OCI-LY1 (cell line): ENCODE results near the gene NOM1.
"Not testable (repeated sequence)": the region's sequence is repeated elsewhere in the genome, so short reads cannot be mapped to it uniquely, and the experiment has no call there.

Experiments used
- H2AFZ ChIP-seq: fragments of 200-600 bp; sonication (generic), shearing (Covaris generic); 2 replicates; pipeline ENCODE4 v1.6.0; 2014; ENCODE audit warnings: antibody characterized with exemption, mild to moderate bottlenecking, low read length
- H3F3A ChIP-seq: fragments of 200-600 bp; sonication (generic), shearing (Covaris generic); 2 replicates; pipeline ENCODE4 v1.6.0; 2014; ENCODE audit warnings: mild to moderate bottlenecking, antibody characterized with exemption, low read length, moderate library complexity; ENCODE audit not compliant: insufficient read depth
- H3K27ac ChIP-seq: fragments of 200-600 bp; sonication (generic); 2 replicates; pipeline ENCODE4 v1.5.1; 2014; ENCODE audit warnings: low read length, mixed run types, mild to moderate bottlenecking, low read depth; ENCODE audit not compliant: poor library complexity, severe bottlenecking
- H3K27me3 ChIP-seq: fragments of 200-600 bp; sonication (generic); 2 replicates; pipeline ENCODE4 v1.6.0; 2014; ENCODE audit warnings: antibody characterized with exemption, mild to moderate bottlenecking, low read length, moderate library complexity; ENCODE audit not compliant: insufficient read depth
- H3K36me3 ChIP-seq: fragments of 200-600 bp; sonication (generic); 2 replicates; pipeline ENCODE4 v1.6.1; 2014; ENCODE audit warnings: mild to moderate bottlenecking, antibody characterized with exemption, low read length, moderate library complexity, mixed read lengths; ENCODE audit not compliant: insufficient read depth
- H3K4me1 ChIP-seq: fragments of 200-600 bp; sonication (generic); 2 replicates; pipeline ENCODE4 v1.5.1; 2014; ENCODE audit warnings: mild to moderate bottlenecking, low read length, moderate library complexity; ENCODE audit not compliant: insufficient read depth, severe bottlenecking
- H3K4me2 ChIP-seq: fragments of 200-600 bp; sonication (generic), shearing (Covaris generic); 2 replicates; pipeline ENCODE4 v1.6.1; 2014; ENCODE audit warnings: low read length
- H3K4me3 ChIP-seq: fragments of 200-600 bp; sonication (generic); 2 replicates; pipeline ENCODE4 v1.5.1; 2014; ENCODE audit warnings: low read length, low read depth, mild to moderate bottlenecking, mixed read lengths; ENCODE audit not compliant: poor library complexity, severe bottlenecking
- H3K79me2 ChIP-seq: fragments of 200-600 bp; shearing (Covaris generic); 2 replicates; pipeline ENCODE4 v1.6.1; 2016; ENCODE audit warnings: mixed run types, low read length, mixed read lengths; ENCODE audit not compliant: insufficient read depth
- H3K9ac ChIP-seq: fragments of 200-600 bp; sonication (generic), shearing (Covaris generic); 2 replicates; pipeline ENCODE4 v1.6.1; 2014; ENCODE audit warnings: mild to moderate bottlenecking, low read length, mixed read lengths
- H3K9me2 ChIP-seq: fragments of 200-600 bp; sonication (generic), shearing (Covaris generic); 2 replicates; pipeline ENCODE4 v1.6.1; 2014; ENCODE audit warnings: low read depth, mild to moderate bottlenecking, low read length, mixed read lengths
- H3K9me3 ChIP-seq: fragments of 200-600 bp; shearing (Covaris generic); 2 replicates; pipeline ENCODE4 v1.6.1; 2014; ENCODE audit warnings: low read length, mixed read lengths
- H4K20me1 ChIP-seq: fragments of 200-600 bp; sonication (generic), shearing (Covaris generic); 2 replicates; pipeline ENCODE4 v1.6.0; 2016; ENCODE audit warnings: mild to moderate bottlenecking, low read length; ENCODE audit not compliant: insufficient read depth
- EZH2 ChIP-seq: fragments of 200-600 bp; sonication (generic), shearing (Covaris generic); IDR thresholded peaks from 2 replicates; pipeline ENCODE4 v1.8.0; 2017; ENCODE audit warnings: borderline replicate concordance, mixed run types, mild to moderate bottlenecking, antibody characterized with exemption, low read length, moderate library complexity, mixed read lengths
- TF ChIP-seq, protein P1 (sequence below): fragments of 200-600 bp; sonication (generic), shearing (Covaris generic); IDR thresholded peaks from 2 replicates; pipeline ENCODE4 v1.5.1; 2017; ENCODE audit warnings: mild to moderate bottlenecking, antibody characterized with exemption, low read length, moderate library complexity, mixed read lengths

The NOM1 gene

DNA sequence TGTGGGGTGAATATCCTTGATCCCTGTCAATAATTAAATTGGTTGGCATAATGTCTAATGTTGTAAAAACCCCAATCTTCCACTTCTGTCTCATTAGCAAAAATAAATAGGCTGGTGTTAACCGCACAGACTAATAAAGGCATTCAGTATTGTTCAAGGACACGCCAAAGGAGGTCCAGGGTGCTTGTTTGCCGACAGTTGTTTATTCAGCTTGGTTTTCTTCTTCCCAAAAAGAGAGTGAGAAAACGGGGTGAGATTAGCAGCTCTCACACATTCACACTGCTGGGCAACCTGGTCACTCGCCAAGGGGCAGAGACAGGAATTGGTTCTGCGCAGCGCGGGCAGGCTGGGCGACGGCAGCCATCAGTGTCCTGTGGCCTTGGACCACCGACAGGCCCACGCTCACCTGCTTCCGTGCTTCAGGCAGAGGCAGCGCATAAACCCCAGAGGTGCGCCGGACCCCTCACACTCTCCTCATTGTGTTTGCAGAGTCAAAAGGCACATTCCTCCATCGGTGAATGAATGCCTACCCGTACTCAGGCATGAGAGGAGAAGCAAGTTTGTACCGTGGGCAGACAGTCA is 30.3 kb upstream of the NOM1 start:
- Histone ChIP-seq H2AFZ (no peak overlapping the region), H3K9me3 (no peaks in the 10 kb centered on the region), H3K27me3 (peaks cover 5% of the 10 kb centered on the region; the same call in 1 of the 2 replicates), H3K9ac (no peak overlapping the region), H3K9me2 (no peaks in the 10 kb centered on the region), H3K4me3 (no peak overlapping the region), H3F3A (no peaks in the 10 kb centered on the region), H4K20me1 (no peaks in the 10 kb centered on the region), H3K4me2 (no peak overlapping the region), H3K4me1 (peaks cover 10% of the 10 kb centered on the region), H3K79me2 (no peaks in the 10 kb centered on the region), H3K27ac (no peak overlapping the region), H3K36me3 (no peaks in the 10 kb centered on the region)
- no peak for TF ChIP-seq EZH2
- TF ChIP-seq, protein P1, sequence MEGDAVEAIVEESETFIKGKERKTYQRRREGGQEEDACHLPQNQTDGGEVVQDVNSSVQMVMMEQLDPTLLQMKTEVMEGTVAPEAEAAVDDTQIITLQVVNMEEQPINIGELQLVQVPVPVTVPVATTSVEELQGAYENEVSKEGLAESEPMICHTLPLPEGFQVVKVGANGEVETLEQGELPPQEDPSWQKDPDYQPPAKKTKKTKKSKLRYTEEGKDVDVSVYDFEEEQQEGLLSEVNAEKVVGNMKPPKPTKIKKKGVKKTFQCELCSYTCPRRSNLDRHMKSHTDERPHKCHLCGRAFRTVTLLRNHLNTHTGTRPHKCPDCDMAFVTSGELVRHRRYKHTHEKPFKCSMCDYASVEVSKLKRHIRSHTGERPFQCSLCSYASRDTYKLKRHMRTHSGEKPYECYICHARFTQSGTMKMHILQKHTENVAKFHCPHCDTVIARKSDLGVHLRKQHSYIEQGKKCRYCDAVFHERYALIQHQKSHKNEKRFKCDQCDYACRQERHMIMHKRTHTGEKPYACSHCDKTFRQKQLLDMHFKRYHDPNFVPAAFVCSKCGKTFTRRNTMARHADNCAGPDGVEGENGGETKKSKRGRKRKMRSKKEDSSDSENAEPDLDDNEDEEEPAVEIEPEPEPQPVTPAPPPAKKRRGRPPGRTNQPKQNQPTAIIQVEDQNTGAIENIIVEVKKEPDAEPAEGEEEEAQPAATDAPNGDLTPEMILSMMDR, result no peak

DNA sequence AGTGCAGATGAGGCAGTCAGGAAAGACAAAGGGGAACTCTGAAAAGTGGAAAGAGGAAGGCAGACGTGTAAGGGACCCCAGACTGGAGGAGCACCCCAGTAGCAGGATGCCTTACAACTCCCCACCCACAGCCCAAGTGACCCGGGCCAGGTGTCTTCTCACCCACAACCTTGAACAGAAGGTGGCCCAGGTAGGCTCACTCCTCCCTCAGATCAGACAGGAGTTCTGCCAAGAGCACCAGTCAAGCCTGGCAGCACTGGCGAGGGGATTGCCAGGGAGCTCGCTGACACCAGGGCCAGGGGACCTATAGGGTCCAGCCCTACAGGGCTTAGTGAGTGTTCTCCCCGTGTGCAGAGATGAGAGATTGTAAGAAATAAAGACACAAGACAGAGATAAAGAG is 29.4 kb upstream of the NOM1 start:
- no peaks in the 10 kb centered on the region for H3F3A ChIP-seq
- H3K4me2 ChIP-seq, result no peak overlapping the region
- H3K79me2 ChIP-seq, result no peaks in the 10 kb centered on the region
- no peaks in the 10 kb centered on the region for H3K9me3 ChIP-seq
- H3K27ac ChIP-seq, result no peak overlapping the region
- TF ChIP-seq EZH2, result no peak
- TF ChIP-seq, protein P1, result no peak
- H3K27me3 ChIP-seq, result peaks cover 5% of the 10 kb centered on the region; the same call in 1 of the 2 replicates
- H3K4me3 ChIP-seq, result no peak overlapping the region
- H2AFZ ChIP-seq, result no peak overlapping the region
- no peaks in the 10 kb centered on the region for H4K20me1 ChIP-seq
- H3K4me1 ChIP-seq, result peaks cover 10% of the 10 kb centered on the region
- H3K36me3 ChIP-seq, result no peaks in the 10 kb centered on the region
- no peaks in the 10 kb centered on the region for H3K9me2 ChIP-seq
- no peak overlapping the region for H3K9ac ChIP-seq

DNA sequence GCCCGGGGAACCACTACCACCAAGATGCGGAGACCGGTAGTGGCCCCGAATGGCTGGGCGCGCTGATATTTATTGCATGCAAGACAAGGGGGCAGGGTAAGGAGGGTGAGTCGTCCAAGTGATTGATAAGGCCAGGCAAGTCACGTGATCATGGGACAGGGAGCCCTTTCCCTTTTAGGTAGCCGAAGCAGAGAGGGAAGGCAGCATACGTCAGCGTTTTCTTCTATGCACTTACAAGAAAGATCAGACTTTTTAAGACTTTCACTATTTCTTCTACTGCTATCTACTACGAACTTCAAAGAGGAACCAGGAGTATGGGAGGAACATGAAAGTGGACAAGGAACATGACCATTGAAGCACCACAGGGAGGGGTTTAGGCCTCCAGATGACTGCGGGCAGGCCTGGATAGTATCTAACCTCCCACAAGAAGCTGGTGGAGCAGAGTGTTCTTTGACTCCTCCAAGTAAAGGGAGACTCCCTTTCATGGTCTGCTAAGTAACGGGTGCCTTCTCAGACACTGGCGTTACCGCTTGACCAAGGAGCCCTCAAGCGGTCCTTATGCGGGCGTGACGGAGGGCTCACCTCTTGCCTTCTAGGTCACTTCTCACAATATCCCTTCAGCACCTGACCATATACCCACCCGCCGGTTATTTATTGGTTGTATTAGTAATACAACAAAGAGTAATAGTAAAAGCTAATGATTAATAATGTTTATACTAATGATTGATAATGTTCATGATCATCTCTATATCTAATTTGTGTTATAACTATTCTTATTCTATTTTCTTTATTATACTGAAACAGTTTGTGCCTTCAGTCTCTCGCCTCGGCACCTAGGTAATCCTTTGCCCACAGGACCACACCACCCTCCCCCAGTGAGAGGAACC is 28.8 kb upstream of the NOM1 start:
- not testable (repeated sequence) for H3K79me2 ChIP-seq, H2AFZ ChIP-seq, H3F3A ChIP-seq, H3K4me2 ChIP-seq, H3K27me3 ChIP-seq, H3K9me3 ChIP-seq, H3K36me3 ChIP-seq, H3K27ac ChIP-seq, H3K9ac ChIP-seq, H3K9me2 ChIP-seq, H3K4me3 ChIP-seq, H4K20me1 ChIP-seq
- peaks cover 10% of the 10 kb centered on the region for H3K4me1 ChIP-seq

DNA sequence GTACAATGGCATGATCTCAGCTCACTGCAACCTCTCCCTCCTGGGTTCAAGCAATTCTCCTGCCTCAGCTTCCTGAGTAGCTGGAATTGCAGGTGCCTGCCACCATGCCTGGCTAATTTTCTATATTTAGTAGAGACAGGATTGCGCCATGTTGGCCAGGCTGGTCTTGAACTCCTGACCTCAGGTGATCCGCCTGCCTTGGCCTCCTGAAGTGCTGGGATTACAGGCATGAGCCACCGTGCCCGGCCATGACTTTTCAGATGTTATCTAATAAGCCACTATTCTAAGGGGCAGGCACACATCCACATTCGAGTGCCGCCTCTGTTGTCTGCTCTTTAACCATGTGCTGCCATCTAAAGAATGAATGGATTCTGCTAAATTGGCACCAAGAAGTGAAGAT is 27.2 kb upstream of the NOM1 start:
- not testable (repeated sequence) for H3K79me2 ChIP-seq, H3K27ac ChIP-seq, H4K20me1 ChIP-seq, H2AFZ ChIP-seq, H3K4me2 ChIP-seq, H3K36me3 ChIP-seq, H3K9ac ChIP-seq, H3F3A ChIP-seq, H3K4me3 ChIP-seq, H3K9me2 ChIP-seq, H3K27me3 ChIP-seq, H3K9me3 ChIP-seq
- peaks cover 11% of the 10 kb centered on the region for H3K4me1 ChIP-seq

DNA sequence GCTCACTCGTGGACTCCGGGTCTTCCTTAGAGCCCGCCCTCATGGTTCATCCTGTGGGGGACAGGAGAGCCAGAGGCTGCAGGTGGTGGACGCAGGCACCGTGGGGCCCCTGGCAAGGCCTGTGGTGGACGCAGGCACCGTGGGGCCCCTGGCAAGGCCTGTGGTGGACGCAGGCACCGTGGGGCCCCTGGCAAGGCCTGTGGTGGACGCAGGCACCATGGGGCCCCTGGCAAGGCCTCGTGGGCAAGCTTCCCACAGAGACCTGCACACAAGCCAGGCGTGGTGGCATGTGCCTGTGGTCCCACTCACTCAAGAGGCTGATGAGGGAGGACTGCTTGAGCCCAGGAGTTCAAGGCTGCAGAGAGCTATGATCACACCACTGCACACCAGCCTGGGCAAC is 23.7 kb upstream of the NOM1 start:
- H4K20me1 ChIP-seq, H3K9ac ChIP-seq, H3K4me3 ChIP-seq, H2AFZ ChIP-seq, H3F3A ChIP-seq, H3K79me2 ChIP-seq, H3K27me3 ChIP-seq, H3K36me3 ChIP-seq, H3K9me3 ChIP-seq, H3K4me2 ChIP-seq, H3K27ac ChIP-seq, H3K9me2 ChIP-seq: not testable (repeated sequence)
- H3K4me1 ChIP-seq, result peaks cover 22% of the 10 kb centered on the region
